ENCODE measurements around the gene LRRTM4.
"Not testable (repeated sequence)": the region's sequence is repeated elsewhere in the genome, so short reads cannot be mapped to it uniquely, and the experiment has no call there.

LRRTM4 gene

GRCh38 chr2:77169426-77169825 lies 352.8 kb downstream of the LRRTM4 start:
- TF ChIP-seq CTCF (conservative IDR thresholded peaks at IDR 0.05; ENCODE audit: low read depth, low read length): no peak
- DNase-seq (ENCODE audit: low read depth): no peak
- no peak overlapping the region for H3K4me3 ChIP-seq (ENCODE audit: low read depth, low read length)

GRCh38 chr2:77164021-77164420 lies 358.2 kb downstream of the LRRTM4 start:
- not testable (repeated sequence) for DNase-seq (ENCODE audit: low read depth); H3K4me3 ChIP-seq (ENCODE audit: low read depth, low read length)

DNA sequence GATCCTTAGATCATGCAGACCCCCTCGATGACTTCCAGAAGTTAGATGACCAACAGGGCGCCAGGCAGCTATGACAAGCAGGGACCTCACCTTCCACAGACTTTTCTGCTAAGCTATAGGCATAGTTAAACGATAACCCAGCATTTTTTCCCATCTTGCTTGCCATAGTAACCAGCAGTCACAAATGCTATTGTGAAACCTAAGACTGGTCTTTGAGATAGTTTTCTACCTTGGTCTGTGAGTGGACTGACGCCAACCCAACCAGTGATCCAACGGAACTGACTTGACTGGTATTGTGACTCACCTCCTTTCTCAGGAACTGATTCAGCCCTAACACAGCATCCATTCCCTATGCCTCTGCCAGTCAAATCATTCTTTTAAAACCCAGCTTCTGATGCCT lies 361.2 kb downstream of the LRRTM4 start:
- no peak for TF ChIP-seq CTCF (conservative IDR thresholded peaks at IDR 0.05; ENCODE audit: low read depth, low read length)
- H3K4me3 ChIP-seq (ENCODE audit: low read depth, low read length): no peak overlapping the region

GRCh38 chr2:77156599-77156998 lies 365.6 kb downstream of the LRRTM4 start:
- H3K4me3 ChIP-seq (ENCODE audit: low read depth, low read length): no peak overlapping the region
- DNase-seq (ENCODE audit: low read depth): no peak
- TF ChIP-seq CTCF (conservative IDR thresholded peaks at IDR 0.05; ENCODE audit: low read depth, low read length): no peak

More for the DNA sequence above, 361.2 kb downstream of the LRRTM4 start:
- peak; percentile 4 for DNase-seq (ENCODE audit: low read depth)

DNA sequence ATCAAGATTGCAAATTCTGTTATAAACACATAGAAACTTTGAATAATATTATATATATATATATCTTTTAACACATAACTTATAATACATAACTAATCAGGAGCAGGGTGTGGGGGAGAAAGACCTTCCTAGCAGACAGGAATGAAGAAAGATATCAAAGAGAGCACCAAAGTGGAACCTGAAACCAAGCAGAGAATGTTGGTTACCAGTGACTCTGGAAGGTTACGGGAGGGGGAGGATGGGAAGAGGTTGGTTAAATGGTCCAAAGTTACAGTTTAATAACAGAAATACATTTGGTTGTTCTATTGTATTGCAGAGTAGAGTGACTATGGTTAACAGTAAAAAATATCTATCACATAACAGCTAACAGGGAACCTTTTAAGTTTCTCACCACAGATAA lies 366.7 kb downstream of the LRRTM4 start:
- TF ChIP-seq CTCF (conservative IDR thresholded peaks at IDR 0.05; ENCODE audit: low read depth, low read length): no peak
- no peak for DNase-seq (ENCODE audit: low read depth)
- H3K4me3 ChIP-seq (ENCODE audit: low read depth, low read length): no peak overlapping the region

GRCh38 chr2:77149565-77149964 lies 372.6 kb downstream of the LRRTM4 start:
- no peak overlapping the region for H3K4me3 ChIP-seq (ENCODE audit: low read depth, low read length)
- no peak for DNase-seq (ENCODE audit: low read depth)
- no peak for TF ChIP-seq CTCF (conservative IDR thresholded peaks at IDR 0.05; ENCODE audit: low read depth, low read length)

GRCh38 chr2:77147153-77147552 lies 375.0 kb downstream of the LRRTM4 start:
- no peak for DNase-seq (ENCODE audit: low read depth)
- no peak for TF ChIP-seq CTCF (conservative IDR thresholded peaks at IDR 0.05; ENCODE audit: low read depth, low read length)
- H3K4me3 ChIP-seq (ENCODE audit: low read depth, low read length): no peak overlapping the region

DNA sequence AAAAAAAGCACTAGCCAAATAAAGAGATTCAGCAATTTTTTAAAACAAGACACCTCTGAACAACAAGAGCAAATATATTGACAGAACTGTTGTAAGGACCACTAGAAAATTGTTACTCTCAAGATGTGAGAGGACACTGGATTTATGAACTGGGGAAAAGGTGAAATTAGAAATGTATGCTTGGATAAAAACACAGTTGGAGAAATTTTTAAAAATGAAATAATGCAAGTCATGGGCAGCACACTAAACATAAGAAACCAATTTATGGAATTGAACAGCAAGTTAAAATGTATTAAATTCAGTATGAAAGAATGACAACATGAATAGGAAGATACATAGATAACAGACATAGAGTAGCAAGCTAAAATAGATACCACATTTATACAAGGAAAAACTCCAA lies 377.4 kb downstream of the LRRTM4 start:
- H3K4me3 ChIP-seq (ENCODE audit: low read depth, low read length): no peak overlapping the region
- DNase-seq (ENCODE audit: low read depth): no peak
- TF ChIP-seq CTCF (conservative IDR thresholded peaks at IDR 0.05; ENCODE audit: low read depth, low read length): no peak
